Natural killer cell (primary cell): ENCODE data around the gene ISYNA1. TPM values are rescaled to one million over a fixed set of nuclear protein-coding genes. Genes with fewer than 3 reads are reported as not detected.

Experiments used
- ATAC-seq, 3 donors: fragments of 150-1000 bp in 2 of 3; fragments of 200-7000 bp in 1 of 3; cut with Tn5 transposase; 1 replicate in 1 of 3; 2 replicates in 2 of 3; pipeline ENCODE4 v1.10.0; 2021; ENCODE audit warnings: mild to moderate bottlenecking in 2 of 3, moderate library complexity in 2 of 3
- DNase-seq, 2 donors: peaks; one replicate each; pipeline versions ENCODE4 v3.0.0 to v3.0.0-alpha.2; 2013 to 2021; ENCODE audit warnings: mixed read lengths in 1 of 2
- H3K27ac ChIP-seq: one replicate; pipeline ENCODE4 v1.5.1; 2013; ENCODE audit warnings: mild to moderate bottlenecking, low read length
- H3K27me3 ChIP-seq: one replicate; pipeline ENCODE4 v1.6.1; 2013; ENCODE audit warnings: low read length; ENCODE audit not compliant: control insufficient read depth, insufficient read depth
- H3K36me3 ChIP-seq: one replicate; pipeline ENCODE4 v1.6.1; 2013; ENCODE audit warnings: low read length; ENCODE audit not compliant: control insufficient read depth, insufficient read depth
- H3K4me1 ChIP-seq: one replicate; pipeline ENCODE4 v1.6.1; 2013; ENCODE audit warnings: low read length; ENCODE audit not compliant: control insufficient read depth, insufficient read depth
- H3K4me3 ChIP-seq: one replicate; pipeline ENCODE4 v1.5.1; 2013; ENCODE audit warnings: low read length
- H3K9me3 ChIP-seq: one replicate; pipeline ENCODE4 v1.6.1; 2013; ENCODE audit warnings: low read length; ENCODE audit not compliant: control insufficient read depth, insufficient read depth
- H3K27ac Mint-ChIP-seq, 2 donors: one replicate each; pipeline ENCODE4 v1.8.0; 2022; ENCODE audit warnings: mild to moderate bottlenecking in 2 of 2, mixed read lengths in 2 of 2, moderate library complexity in 1 of 2
- H3K27me3 Mint-ChIP-seq, 2 donors: one replicate each; pipeline ENCODE4 v1.8.0; 2022; ENCODE audit warnings: low read depth in 2 of 2, mixed read lengths in 2 of 2
- H3K36me3 Mint-ChIP-seq: one replicate; pipeline ENCODE4 v1.8.0; 2022; ENCODE audit warnings: mixed read lengths
- H3K4me1 Mint-ChIP-seq, 2 donors: one replicate each; pipeline ENCODE4 v1.8.0; 2022; ENCODE audit warnings: mixed read lengths in 2 of 2
- H3K4me3 Mint-ChIP-seq: one replicate; pipeline ENCODE4 v1.8.0; 2022; ENCODE audit warnings: mild to moderate bottlenecking, moderate library complexity, mixed read lengths
- H3K9me3 Mint-ChIP-seq, 2 donors: one replicate each; pipeline ENCODE4 v1.8.0; 2022; ENCODE audit warnings: mixed read lengths in 2 of 2
- WGBS: methylation state at CpG from one replicate; pipeline ENCODE4 v1.1.7; 2013; ENCODE audit warnings: missing lambda C conversion rate; ENCODE audit not compliant: insufficient coverage; 5-methylcytosine and 5-hydroxymethylcytosine counted together
- intact Hi-C: fragments of 100-400 bp; cut with micrococcal nuclease; formaldehyde crosslinking; loops from one replicate; pipeline ENCODE4 v1.14.2; 2022
- total RNA-seq, 4 donors: library from RNA; stranded (reverse); fragments of 120-200 nt in 1 of 4; gene quantifications; one replicate each; pipeline versions ENCODE4 v1.2.3 to v1.2.4, GENCODE V29; 2013 to 2022
- TF ChIP-seq, protein P1 (sequence below): fragments of 200-600 bp; IDR thresholded peaks from one replicate; pipeline ENCODE4 v1.8.0; 2022; ENCODE audit warnings: antibody characterized with exemption

Gene ISYNA1
- total RNA-seq, 3 donors from 2014 or later (not counting 1 experiment from before 2014, with no cell fraction given): 39.7 to 53.6 (median 40.1) TPM

DNA sequence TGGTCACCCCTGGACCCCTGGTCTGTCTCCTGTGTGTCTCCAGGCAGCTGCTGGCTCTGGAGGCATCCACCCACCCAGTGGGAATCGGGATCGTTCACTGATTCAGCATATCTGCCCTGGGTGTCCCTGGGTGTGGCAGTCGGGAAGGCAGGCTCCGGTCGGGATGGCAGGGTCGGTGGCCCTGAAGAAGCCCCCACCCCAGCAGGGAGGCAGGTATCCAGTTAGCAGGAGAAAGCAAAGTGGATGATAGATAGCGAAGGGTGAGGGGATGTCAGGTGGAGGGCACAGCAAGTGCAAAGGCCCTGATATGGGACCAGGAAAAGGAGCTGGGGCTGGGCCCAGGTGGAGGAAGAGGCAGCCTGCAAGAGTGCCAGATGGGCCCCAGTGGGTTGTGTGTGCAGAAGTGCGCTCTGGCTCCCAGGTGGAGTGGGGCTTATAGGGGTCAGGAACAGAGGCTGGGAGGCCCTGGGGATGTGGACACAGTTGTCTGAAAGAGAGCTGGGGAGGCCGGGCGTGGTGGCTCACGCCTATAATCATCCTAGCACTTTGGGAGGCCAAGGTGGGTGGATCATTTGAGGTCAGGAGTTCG, 16.5 kb downstream of the ISYNA1 start:
- H3K27me3 Mint-ChIP-seq: no peaks in the 10 kb centered on the region
- Histone ChIP-seq H3K27ac (peak overlapping the region; percentile 73), H3K27me3 (no peaks in the 10 kb centered on the region), H3K9me3 (no peaks in the 10 kb centered on the region), H3K4me3 (no peak overlapping the region), H3K4me1 (peaks cover 88% of the 10 kb centered on the region), H3K36me3 (peaks cover 3% of the 10 kb centered on the region)
- DNase-seq (peak in 1 of 2 donors; percentile 37), ATAC-seq (no peak)
- peak overlapping the region; percentile 91 for H3K4me3 Mint-ChIP-seq
- no peaks in the 10 kb centered on the region for H3K36me3 Mint-ChIP-seq
- H3K9me3 Mint-ChIP-seq: no peaks in the 10 kb centered on the region
- TF ChIP-seq, protein P1, sequence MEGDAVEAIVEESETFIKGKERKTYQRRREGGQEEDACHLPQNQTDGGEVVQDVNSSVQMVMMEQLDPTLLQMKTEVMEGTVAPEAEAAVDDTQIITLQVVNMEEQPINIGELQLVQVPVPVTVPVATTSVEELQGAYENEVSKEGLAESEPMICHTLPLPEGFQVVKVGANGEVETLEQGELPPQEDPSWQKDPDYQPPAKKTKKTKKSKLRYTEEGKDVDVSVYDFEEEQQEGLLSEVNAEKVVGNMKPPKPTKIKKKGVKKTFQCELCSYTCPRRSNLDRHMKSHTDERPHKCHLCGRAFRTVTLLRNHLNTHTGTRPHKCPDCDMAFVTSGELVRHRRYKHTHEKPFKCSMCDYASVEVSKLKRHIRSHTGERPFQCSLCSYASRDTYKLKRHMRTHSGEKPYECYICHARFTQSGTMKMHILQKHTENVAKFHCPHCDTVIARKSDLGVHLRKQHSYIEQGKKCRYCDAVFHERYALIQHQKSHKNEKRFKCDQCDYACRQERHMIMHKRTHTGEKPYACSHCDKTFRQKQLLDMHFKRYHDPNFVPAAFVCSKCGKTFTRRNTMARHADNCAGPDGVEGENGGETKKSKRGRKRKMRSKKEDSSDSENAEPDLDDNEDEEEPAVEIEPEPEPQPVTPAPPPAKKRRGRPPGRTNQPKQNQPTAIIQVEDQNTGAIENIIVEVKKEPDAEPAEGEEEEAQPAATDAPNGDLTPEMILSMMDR: no peak
- WGBS: 76% methylated on average over 11 of the region's 12 CpGs
- intact Hi-C loops: no loop called here
- peak overlapping the region; percentile 86 to 97 for H3K27ac Mint-ChIP-seq
- H3K4me1 Mint-ChIP-seq: peaks cover 69 to 91% of the 10 kb centered on the region in 2 donors

DNA sequence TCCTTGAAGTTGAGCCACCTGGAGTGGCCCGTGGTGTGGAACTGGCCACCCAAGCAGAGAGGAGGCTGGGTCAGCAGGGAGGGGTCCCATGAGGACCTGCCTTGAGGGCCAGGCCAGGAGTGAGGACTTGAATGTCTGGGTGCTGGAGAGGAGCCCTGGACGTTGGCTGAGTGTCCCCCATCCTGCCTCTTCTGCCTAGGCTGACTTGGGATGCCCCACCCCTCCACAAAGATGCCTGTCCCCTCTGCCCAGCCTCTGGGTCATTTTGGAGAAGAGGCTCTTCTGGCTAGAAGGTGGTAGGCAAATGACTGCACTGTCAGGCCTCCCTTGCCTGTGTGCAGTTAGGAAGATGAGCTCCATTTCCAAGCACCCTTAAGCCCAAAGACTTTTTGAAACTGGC, 17.0 kb downstream of the ISYNA1 start:
- H3K4me3 Mint-ChIP-seq: peak overlapping the region; percentile 91
- DNase-seq (peak in 1 of 2 donors; percentile 34), ATAC-seq (no peak)
- no peaks in the 10 kb centered on the region for H3K9me3 Mint-ChIP-seq
- TF ChIP-seq, protein P1: no peak
- H3K36me3 ChIP-seq: peaks cover 1% of the 10 kb centered on the region
- H3K27ac Mint-ChIP-seq: peak overlapping the region; percentile 86 to 97
- H3K36me3 Mint-ChIP-seq: no peaks in the 10 kb centered on the region
- H3K27me3 Mint-ChIP-seq: no peaks in the 10 kb centered on the region
- intact Hi-C loops: no loop called here
- H3K4me1 Mint-ChIP-seq: peaks cover 70 to 91% of the 10 kb centered on the region in 2 donors
- peak overlapping the region; percentile 73 for H3K27ac ChIP-seq
- no peaks in the 10 kb centered on the region for H3K9me3 ChIP-seq
- H3K4me1 ChIP-seq: peaks cover 88% of the 10 kb centered on the region
- H3K27me3 ChIP-seq: no peaks in the 10 kb centered on the region
- 70% methylated on average over 2 of the region's 2 CpGs for WGBS
- H3K4me3 ChIP-seq: peak overlapping the region; percentile 73

DNA sequence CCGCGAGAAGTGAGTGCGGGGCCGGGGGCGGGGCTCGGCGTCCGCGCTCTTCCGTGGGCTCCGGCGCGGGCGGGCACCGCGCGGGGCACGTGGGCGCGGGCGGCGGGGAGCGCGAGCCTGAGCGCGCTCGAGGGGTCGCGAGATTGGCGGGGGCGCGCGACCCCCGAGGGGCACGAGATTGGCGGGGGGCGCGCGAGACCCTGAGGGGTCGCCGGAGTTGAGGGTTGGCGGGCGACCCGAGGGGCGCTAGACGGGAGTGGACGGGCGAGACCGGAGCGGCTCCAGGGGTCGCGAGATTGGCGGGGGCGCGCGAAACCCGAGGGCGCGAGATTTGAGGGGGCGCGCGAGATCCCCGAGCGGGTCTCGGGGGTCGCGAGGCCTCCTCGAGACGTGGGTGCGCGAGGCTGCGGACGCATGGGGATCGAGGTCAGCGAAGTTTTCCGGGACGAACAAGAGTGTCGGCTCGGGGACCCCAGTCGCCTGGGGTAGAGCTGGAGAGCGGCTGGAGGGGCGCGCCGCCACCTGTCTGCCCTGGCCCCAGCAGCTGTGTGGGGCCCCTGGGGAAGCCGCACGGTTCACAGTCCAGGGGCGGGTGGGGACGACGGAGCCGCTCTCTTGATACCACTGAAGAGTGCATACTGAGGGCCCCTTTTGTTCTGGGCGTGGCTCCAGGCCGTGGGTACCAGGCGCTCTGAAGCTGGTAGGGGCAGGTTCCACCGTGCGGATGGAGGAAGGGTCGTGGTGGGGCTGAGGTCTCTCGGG, 18.1 kb downstream of the ISYNA1 start:
- intact Hi-C loops: loop anchor here (5.0 kb wide), 3 partner anchors 43 to 228 kb away; partner anchors contain the start of gene MPV17L2

More for the DNA sequence above, 18.1 kb downstream of the ISYNA1 start:
- H3K27ac Mint-ChIP-seq: peak overlapping the region; percentile 86 to 97
- H3K36me3 Mint-ChIP-seq: no peaks in the 10 kb centered on the region
- TF ChIP-seq, protein P1: peak; percentile 2
- DNase-seq: peak in 1 of 2 donors; percentile 70
- H3K9me3 Mint-ChIP-seq: no peaks in the 10 kb centered on the region
- peak; percentile 20 to 48 (median 27) for ATAC-seq
- Histone ChIP-seq H3K36me3 (no peaks in the 10 kb centered on the region), H3K4me3 (peak overlapping the region; percentile 73), H3K27ac (peak overlapping the region; percentile 73), H3K9me3 (no peaks in the 10 kb centered on the region), H3K4me1 (peaks cover 89% of the 10 kb centered on the region), H3K27me3 (no peaks in the 10 kb centered on the region)
- under 1% methylated on average over 97 of the region's 97 CpGs for WGBS
- peaks cover 66 to 89% of the 10 kb centered on the region in 2 donors for H3K4me1 Mint-ChIP-seq
- no peaks in the 10 kb centered on the region for H3K27me3 Mint-ChIP-seq
- peak overlapping the region; percentile 91 for H3K4me3 Mint-ChIP-seq
